Calu3 (cell line): ENCODE results near the gene FAM50A. TPM values are rescaled to one million over a fixed set of nuclear protein-coding genes. Genes with fewer than 3 reads are reported as not detected.
A peak's percentile ranks its signal among the peaks of the same experiment; 100 is the strongest.

Source experiments
- BruUV-seq: library from RNA; stranded (reverse); fragments of 400-500 nt; replicated peaks from 2 replicates; lab custom pipeline; 2021; lab: Mats Ljungman, UMichigan
- CTCF ChIA-PET: fragments of 300-600 bp; sonication (Branson Sonifier 250); formaldehyde crosslinking; loops from one replicate; lab custom pipeline; 2022; ENCODE audit warnings: antibody characterized with exemption; lab: Charles Lee
- DNase-seq: peaks from one replicate; pipeline ENCODE4 v3.0.0; 2022
- H3K27ac Mint-ChIP-seq: one replicate; pipeline ENCODE4 v1.8.0; 2022; ENCODE audit warnings: mixed read lengths; ENCODE audit not compliant: unreplicated experiment
- H3K27me3 Mint-ChIP-seq: one replicate; pipeline ENCODE4 v1.8.0; 2022; ENCODE audit warnings: mixed read lengths; ENCODE audit not compliant: unreplicated experiment
- H3K36me3 Mint-ChIP-seq: one replicate; pipeline ENCODE4 v1.8.0; 2022; ENCODE audit warnings: mild to moderate bottlenecking, moderate library complexity, mixed read lengths; ENCODE audit not compliant: insufficient read depth, unreplicated experiment
- H3K4me1 Mint-ChIP-seq: one replicate; pipeline ENCODE4 v1.8.0; 2022; ENCODE audit warnings: mild to moderate bottlenecking, low read depth, mixed read lengths; ENCODE audit not compliant: unreplicated experiment
- H3K4me3 Mint-ChIP-seq: one replicate; pipeline ENCODE4 v1.8.0; 2022; ENCODE audit warnings: mild to moderate bottlenecking, low read depth, moderate library complexity, mixed read lengths; ENCODE audit not compliant: unreplicated experiment
- H3K9me3 Mint-ChIP-seq: one replicate; pipeline ENCODE4 v1.8.0; 2022; ENCODE audit warnings: low read depth, mixed read lengths; ENCODE audit not compliant: unreplicated experiment
- CTCF ChIP-seq: fragments of 200-600 bp; IDR thresholded peaks from one replicate; pipeline ENCODE4 v1.8.0; 2022; ENCODE audit warnings: antibody characterized with exemption; ENCODE audit not compliant: unreplicated experiment
- intact Hi-C: fragments of 100-400 bp; cut with micrococcal nuclease; formaldehyde crosslinking; loops from one replicate; pipeline ENCODE4 v1.10.0; 2022; ENCODE audit not compliant: unreplicated experiment
- total RNA-seq: library from RNA; stranded (reverse); gene quantifications from 2 replicates; pipeline ENCODE4 v1.2.3, GENCODE V29; 2022

FAM50A gene
- total RNA-seq, 1 experiment from 2014 or later: 88.9 TPM

GRCh38 chrX:154429711-154430110 is 14.2 kb upstream of the FAM50A start:
- intact Hi-C loops: no loop called here
- Mint-ChIP-seq H3K4me3 (peak overlapping the region; percentile 79), H3K27me3 (no peaks in the 10 kb centered on the region), H3K36me3 (peaks cover 38% of the 10 kb centered on the region), H3K9me3 (no peaks in the 10 kb centered on the region), H3K27ac (no peak overlapping the region), H3K4me1 (peaks cover 24% of the 10 kb centered on the region)
- CTCF ChIA-PET: no interaction called here
- no peak for TF ChIP-seq CTCF
- no peak for DNase-seq
- TSS peak; percentile 72 for BruUV-seq

GRCh38 chrX:154430479-154430878 is 13.5 kb upstream of the FAM50A start:
- TF ChIP-seq CTCF: no peak
- Mint-ChIP-seq H3K4me3 (no peak overlapping the region), H3K36me3 (peaks cover 45% of the 10 kb centered on the region), H3K27me3 (no peaks in the 10 kb centered on the region), H3K27ac (no peak overlapping the region), H3K9me3 (no peaks in the 10 kb centered on the region), H3K4me1 (peaks cover 24% of the 10 kb centered on the region)
- BruUV-seq: no TSS peak
- DNase-seq: no peak
- CTCF ChIA-PET: no interaction called here
- intact Hi-C loops: no loop called here

- TF ChIP-seq CTCF: no peak
- H3K9me3 Mint-ChIP-seq: no peaks in the 10 kb centered on the region
- CTCF ChIA-PET: no interaction called here
- DNase-seq: no peak
- no peaks in the 10 kb centered on the region for H3K27me3 Mint-ChIP-seq
- intact Hi-C loops: no loop called here
- no peak overlapping the region for H3K4me3 Mint-ChIP-seq
- H3K4me1 Mint-ChIP-seq: peaks cover 24% of the 10 kb centered on the region
- no peak overlapping the region for H3K27ac Mint-ChIP-seq
- BruUV-seq: no TSS peak
- peaks cover 46% of the 10 kb centered on the region for H3K36me3 Mint-ChIP-seq
Measured at GRCh38 chrX:154430916-154431315, 13.0 kb upstream of the FAM50A start.

GRCh38 chrX:154431341-154431740 is 12.6 kb upstream of the FAM50A start:
- H3K27me3 Mint-ChIP-seq: no peaks in the 10 kb centered on the region
- CTCF ChIA-PET: no interaction called here
- intact Hi-C loops: no loop called here
- peaks cover 24% of the 10 kb centered on the region for H3K4me1 Mint-ChIP-seq
- H3K4me3 Mint-ChIP-seq: no peak overlapping the region
- BruUV-seq: no TSS peak
- no peak for TF ChIP-seq CTCF
- H3K9me3 Mint-ChIP-seq: no peaks in the 10 kb centered on the region
- DNase-seq: no peak
- H3K36me3 Mint-ChIP-seq: peaks cover 50% of the 10 kb centered on the region
- no peak overlapping the region for H3K27ac Mint-ChIP-seq
